Suprapubic skin (tissue), 4 donors: ENCODE data around the gene PKP1. TPM values are rescaled to one million over a fixed set of nuclear protein-coding genes. Genes with fewer than 3 reads are reported as not detected.

ENCODE experiments used
- DNase-seq, 2 donors: peaks; one replicate each; pipeline ENCODE4 v3.0.0-alpha.2; 2019; ENCODE audit warnings: low spot score in 2 of 2
- H3K27ac ChIP-seq: fragments of 200-600 bp; sonication (generic); one replicate; pipeline ENCODE4 v1.5.1; 2019
- H3K27me3 ChIP-seq: fragments of 200-600 bp; sonication (generic); one replicate; pipeline ENCODE4 v1.5.1; 2019
- H3K36me3 ChIP-seq: fragments of 200-600 bp; sonication (generic); one replicate; pipeline ENCODE4 v1.5.1; 2019
- H3K4me1 ChIP-seq: fragments of 200-600 bp; sonication (generic); one replicate; pipeline ENCODE4 v1.5.1; 2019
- H3K4me3 ChIP-seq: fragments of 200-600 bp; sonication (generic); one replicate; pipeline ENCODE4 v1.5.1; 2019; ENCODE audit warnings: mild to moderate bottlenecking
- H3K9me3 ChIP-seq: fragments of 200-600 bp; sonication (generic); one replicate; pipeline ENCODE4 v1.5.1; 2019
- EP300 ChIP-seq: sonication (generic); formaldehyde crosslinking; IDR thresholded peaks from one replicate; pipeline ENCODE4 v1.6.1; 2017; ENCODE audit warnings: antibody characterized with exemption
- POLR2A ChIP-seq, 2 donors: fragments of 450-650 bp; IDR thresholded peaks; one replicate each; pipeline ENCODE4 v1.6.1; 2017; ENCODE audit warnings: antibody characterized with exemption in 2 of 2, mild to moderate bottlenecking in 2 of 2, moderate library complexity in 2 of 2
- POLR2AphosphoS5 ChIP-seq, 3 donors: sonication (generic); formaldehyde crosslinking; IDR thresholded peaks; one replicate each; pipeline ENCODE4 v1.6.1; 2017; ENCODE audit warnings: antibody characterized with exemption in 3 of 3
- WGBS: methylation state at CpG from one replicate; pipeline ENCODE4 v1.1.5; 2018; 5-methylcytosine and 5-hydroxymethylcytosine counted together
- total RNA-seq, 4 donors: library from RNA; depleted of rRNA; stranded (reverse); fragments of >200 nt; gene quantifications; one replicate each; pipeline ENCODE4 v1.1.0, GENCODE V29; 2016
- TF ChIP-seq, protein P1 (sequence below), 2 donors: fragments of 200-600 bp in 1 of 2; fragments of 450-650 bp in 1 of 2; sonication (generic) in 1 of 2; IDR thresholded peaks; one replicate each; pipeline ENCODE4 v1.5.1; 2016 to 2019; ENCODE audit warnings: antibody characterized with exemption in 2 of 2, mild to moderate bottlenecking in 1 of 2, moderate library complexity in 1 of 2

The PKP1 gene
- total RNA-seq, 4 donors from 2014 or later: 888 to 1,187 (median 1,096) TPM

DNA sequence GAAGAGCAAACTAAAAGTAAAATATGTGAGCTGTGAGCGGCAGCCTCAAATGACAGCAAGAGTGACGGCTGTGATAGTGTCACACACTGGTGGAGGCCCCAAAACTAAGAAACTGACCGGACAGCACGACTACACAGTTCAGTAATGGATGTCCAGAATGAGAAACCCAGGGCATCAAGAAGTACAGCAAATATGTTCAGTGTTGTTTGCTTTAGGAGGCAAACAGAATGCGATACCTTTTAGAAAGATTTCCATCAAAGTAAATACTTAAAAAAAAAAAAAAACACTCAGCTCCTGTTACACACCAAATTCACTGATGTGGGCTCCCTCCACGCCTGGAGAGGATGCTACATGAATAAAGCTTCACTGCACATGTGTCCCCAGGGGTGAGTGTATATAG is 1.1 kb upstream of the PKP1 start:
- Histone ChIP-seq H3K27me3 (peaks cover 17% of the 10 kb centered on the region), H3K4me1 (peaks cover 39% of the 10 kb centered on the region), H3K4me3 (no peak overlapping the region), H3K9me3 (no peaks in the 10 kb centered on the region), H3K36me3 (no peaks in the 10 kb centered on the region), H3K27ac (no peak overlapping the region)
- TF ChIP-seq POLR2A (IDR thresholded peaks at IDR 0.05) (no peak), POLR2AphosphoS5 (IDR thresholded peaks at IDR 0.05) (no peak), EP300 (no peak)
- TF ChIP-seq, protein P1, sequence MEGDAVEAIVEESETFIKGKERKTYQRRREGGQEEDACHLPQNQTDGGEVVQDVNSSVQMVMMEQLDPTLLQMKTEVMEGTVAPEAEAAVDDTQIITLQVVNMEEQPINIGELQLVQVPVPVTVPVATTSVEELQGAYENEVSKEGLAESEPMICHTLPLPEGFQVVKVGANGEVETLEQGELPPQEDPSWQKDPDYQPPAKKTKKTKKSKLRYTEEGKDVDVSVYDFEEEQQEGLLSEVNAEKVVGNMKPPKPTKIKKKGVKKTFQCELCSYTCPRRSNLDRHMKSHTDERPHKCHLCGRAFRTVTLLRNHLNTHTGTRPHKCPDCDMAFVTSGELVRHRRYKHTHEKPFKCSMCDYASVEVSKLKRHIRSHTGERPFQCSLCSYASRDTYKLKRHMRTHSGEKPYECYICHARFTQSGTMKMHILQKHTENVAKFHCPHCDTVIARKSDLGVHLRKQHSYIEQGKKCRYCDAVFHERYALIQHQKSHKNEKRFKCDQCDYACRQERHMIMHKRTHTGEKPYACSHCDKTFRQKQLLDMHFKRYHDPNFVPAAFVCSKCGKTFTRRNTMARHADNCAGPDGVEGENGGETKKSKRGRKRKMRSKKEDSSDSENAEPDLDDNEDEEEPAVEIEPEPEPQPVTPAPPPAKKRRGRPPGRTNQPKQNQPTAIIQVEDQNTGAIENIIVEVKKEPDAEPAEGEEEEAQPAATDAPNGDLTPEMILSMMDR (IDR thresholded peaks at IDR 0.05): no peak
- 84% methylated on average over 6 of the region's 6 CpGs for WGBS
- DNase-seq: no peak

DNA sequence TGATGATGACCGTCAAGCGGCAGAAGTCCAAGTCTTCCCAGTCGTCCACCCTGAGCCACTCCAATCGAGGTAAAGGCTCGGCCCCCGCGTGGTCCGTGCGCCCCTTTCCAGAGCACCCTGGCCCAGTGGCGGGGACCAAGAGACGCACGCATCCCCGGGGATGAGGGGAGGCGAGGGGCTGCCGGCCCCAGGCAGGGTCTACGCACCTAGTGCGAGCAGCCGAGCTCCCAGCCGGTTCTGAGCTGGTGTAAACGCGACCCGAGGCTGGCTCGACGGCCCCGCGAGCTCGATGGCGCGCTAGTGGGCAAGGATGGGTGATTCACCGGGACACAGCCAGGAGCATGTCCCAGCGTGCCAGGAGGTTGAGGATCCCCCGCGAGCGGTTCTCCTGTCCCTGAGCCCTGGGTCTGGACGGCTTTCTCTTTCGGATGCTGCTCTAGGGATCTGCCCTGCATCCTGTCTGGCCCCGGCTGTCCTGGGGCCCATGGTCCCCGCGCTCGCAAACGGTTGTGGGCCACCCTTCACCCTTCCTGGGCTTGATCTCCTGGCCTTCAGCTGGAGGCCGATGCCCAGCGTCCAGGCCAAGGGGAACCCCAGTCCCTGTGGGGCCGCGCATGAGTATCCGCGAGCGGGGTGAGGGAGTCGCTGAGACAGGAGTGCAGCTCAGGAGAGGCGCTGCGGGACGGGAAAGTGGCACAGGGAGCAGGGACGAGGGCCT is 689 bp downstream of the PKP1 start:
- peaks cover 38% of the 10 kb centered on the region for H3K4me1 ChIP-seq
- WGBS: 32% methylated on average over 40 of the region's 53 CpGs
- H3K9me3 ChIP-seq: no peaks in the 10 kb centered on the region
- peak overlapping the region; percentile 85 for H3K27ac ChIP-seq
- H3K36me3 ChIP-seq: no peaks in the 10 kb centered on the region
- peak in 1 of 2 donors; percentile 63 for DNase-seq
- peak overlapping the region; percentile 50 for H3K4me3 ChIP-seq
- no peak for TF ChIP-seq EP300
- TF ChIP-seq POLR2AphosphoS5 (IDR thresholded peaks at IDR 0.05): no peak
- TF ChIP-seq, protein P1 (IDR thresholded peaks at IDR 0.05): no peak
- TF ChIP-seq POLR2A (IDR thresholded peaks at IDR 0.05): no peak
- H3K27me3 ChIP-seq: peaks cover 17% of the 10 kb centered on the region

DNA sequence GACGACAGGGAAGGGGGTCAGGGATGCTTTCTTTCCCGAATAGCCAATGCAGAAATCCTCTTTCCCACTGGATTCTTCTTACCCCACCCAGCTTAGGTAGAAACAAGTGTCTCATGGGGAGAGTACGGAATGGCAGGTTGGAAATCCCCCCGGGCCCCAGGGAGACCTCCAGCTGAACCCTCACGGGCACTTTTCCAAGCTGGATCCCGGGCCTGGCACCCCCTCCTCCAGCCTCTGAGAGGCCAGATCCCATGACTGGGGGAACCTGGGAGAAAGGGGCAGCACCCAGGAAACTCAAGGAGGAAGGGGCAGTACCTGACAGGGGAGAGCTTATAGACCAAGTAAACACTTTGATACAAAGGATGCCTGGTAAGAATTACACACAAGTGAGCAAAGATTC is 1.3 kb downstream of the PKP1 start:
- Histone ChIP-seq H3K4me3 (peak overlapping the region; percentile 50), H3K27me3 (peaks cover 17% of the 10 kb centered on the region), H3K36me3 (no peaks in the 10 kb centered on the region), H3K9me3 (no peaks in the 10 kb centered on the region), H3K4me1 (peaks cover 37% of the 10 kb centered on the region), H3K27ac (peak overlapping the region; percentile 85)
- peak in 1 of 2 donors; percentile 55 for DNase-seq
- no peak for TF ChIP-seq POLR2AphosphoS5 (IDR thresholded peaks at IDR 0.05)
- no peak for TF ChIP-seq EP300
- no peak for TF ChIP-seq POLR2A (IDR thresholded peaks at IDR 0.05)
- TF ChIP-seq, protein P1 (IDR thresholded peaks at IDR 0.05): no peak
- 53% methylated on average over 6 of the region's 6 CpGs for WGBS

DNA sequence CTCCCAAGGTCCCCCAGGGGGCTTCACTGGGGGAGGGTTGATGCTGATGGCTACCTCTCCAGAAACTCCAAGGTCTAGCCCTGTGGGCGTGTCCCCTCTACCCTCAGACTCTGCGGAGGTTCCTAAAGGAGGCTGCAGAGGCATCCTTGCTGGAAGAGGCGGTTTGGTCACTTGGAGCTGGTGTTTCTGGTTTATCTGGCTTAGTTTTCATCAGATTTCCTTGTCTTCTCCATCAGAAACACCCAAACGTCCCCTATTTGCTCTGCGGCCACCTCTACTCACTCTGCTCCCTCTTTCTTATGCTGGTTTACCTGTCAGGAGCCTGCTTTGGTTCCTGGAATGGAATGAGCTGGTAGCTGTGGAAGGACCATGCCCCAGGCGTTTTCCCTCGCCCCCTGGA is 2.5 kb downstream of the PKP1 start:
- 43% methylated on average over 7 of the region's 7 CpGs for WGBS
- peak overlapping the region; percentile 85 for H3K27ac ChIP-seq
- H3K36me3 ChIP-seq: no peaks in the 10 kb centered on the region
- peak in 1 of 2 donors; percentile 46 for DNase-seq
- peaks cover 40% of the 10 kb centered on the region for H3K4me1 ChIP-seq
- H3K4me3 ChIP-seq: peak overlapping the region; percentile 50
- no peaks in the 10 kb centered on the region for H3K9me3 ChIP-seq
- peaks cover 17% of the 10 kb centered on the region for H3K27me3 ChIP-seq
- TF ChIP-seq POLR2AphosphoS5 (IDR thresholded peaks at IDR 0.05): no peak
- TF ChIP-seq EP300: no peak
- no peak for TF ChIP-seq POLR2A (IDR thresholded peaks at IDR 0.05)
- TF ChIP-seq, protein P1 (IDR thresholded peaks at IDR 0.05): no peak

DNA sequence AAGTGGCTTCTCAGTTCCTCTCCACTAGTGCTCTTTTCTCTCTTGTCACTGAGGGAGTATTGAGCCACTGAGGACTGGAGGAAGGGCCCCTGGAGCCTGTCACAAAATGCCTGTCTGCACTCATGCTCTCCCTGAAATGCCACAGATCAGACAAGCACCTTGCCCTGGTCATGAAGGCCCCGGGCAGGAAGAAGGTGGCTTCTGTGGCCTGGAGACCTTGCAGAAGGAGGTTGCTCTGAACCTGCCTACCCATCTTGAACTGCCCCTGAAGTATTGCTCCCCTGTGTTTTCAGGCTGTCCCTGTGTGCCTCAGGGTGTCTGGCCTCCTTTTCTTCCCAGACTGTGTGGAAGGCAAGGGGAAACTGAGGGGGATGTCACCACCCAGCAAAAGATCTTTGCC is 3.1 kb downstream of the PKP1 start:
- peaks cover 46% of the 10 kb centered on the region for H3K4me1 ChIP-seq
- no peaks in the 10 kb centered on the region for H3K9me3 ChIP-seq
- peak in 1 of 2 donors; percentile 43 for DNase-seq
- peak overlapping the region; percentile 50 for H3K4me3 ChIP-seq
- WGBS: 36% methylated on average over 1 of the region's 1 CpG
- peaks cover 17% of the 10 kb centered on the region for H3K27me3 ChIP-seq
- H3K36me3 ChIP-seq: no peaks in the 10 kb centered on the region
- peak overlapping the region; percentile 85 for H3K27ac ChIP-seq
- TF ChIP-seq POLR2AphosphoS5 (IDR thresholded peaks at IDR 0.05) (no peak), POLR2A (IDR thresholded peaks at IDR 0.05) (no peak), EP300 (no peak)
- TF ChIP-seq, protein P1 (IDR thresholded peaks at IDR 0.05): no peak
